ENCODE measurements around the gene ZNF343. TPM values are rescaled to one million over a fixed set of nuclear protein-coding genes. Genes with fewer than 3 reads are reported as not detected.

The ZNF343 gene
- polyA plus RNA-seq, 1 of the 3 experiments (the other 2 are of a cell fraction), result 11.0 TPM

DNA sequence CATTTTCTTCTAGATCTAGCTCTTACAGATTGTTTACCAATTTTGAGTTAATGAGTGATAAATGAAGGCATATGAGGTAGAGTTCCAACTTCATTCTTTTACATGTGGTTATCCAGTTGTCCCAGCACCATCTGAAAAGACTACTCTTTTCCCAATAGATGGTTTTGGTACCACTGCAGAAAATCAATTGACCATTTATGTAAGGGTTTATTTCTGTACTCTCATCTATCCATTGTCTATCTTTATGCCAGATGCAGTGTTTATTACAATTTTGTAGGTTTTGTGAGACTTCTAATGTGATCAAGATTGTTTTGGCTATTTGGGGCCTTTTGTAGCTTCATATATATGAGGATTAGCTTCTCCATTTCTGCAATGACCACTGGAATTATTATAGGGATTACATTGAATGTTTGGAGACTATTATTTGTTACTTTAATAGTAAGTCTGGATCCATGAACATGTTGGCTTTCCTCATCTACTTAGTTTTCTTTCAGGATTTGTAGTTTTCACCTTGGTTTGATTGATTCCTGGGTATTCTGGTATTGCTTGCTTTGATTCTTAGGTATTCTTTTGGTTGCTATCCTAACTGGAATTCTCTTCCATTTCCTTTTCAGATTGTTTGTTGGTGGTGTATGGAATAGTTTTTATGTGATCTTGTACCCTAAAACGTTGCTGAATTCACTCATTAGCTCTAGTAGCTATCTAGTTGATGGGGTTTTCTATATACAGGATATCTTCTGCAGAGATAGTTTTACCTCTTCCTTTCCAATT, 48.5 kb downstream of the ZNF343 start (continued):
- TF ChIP-seq, protein P1, sequence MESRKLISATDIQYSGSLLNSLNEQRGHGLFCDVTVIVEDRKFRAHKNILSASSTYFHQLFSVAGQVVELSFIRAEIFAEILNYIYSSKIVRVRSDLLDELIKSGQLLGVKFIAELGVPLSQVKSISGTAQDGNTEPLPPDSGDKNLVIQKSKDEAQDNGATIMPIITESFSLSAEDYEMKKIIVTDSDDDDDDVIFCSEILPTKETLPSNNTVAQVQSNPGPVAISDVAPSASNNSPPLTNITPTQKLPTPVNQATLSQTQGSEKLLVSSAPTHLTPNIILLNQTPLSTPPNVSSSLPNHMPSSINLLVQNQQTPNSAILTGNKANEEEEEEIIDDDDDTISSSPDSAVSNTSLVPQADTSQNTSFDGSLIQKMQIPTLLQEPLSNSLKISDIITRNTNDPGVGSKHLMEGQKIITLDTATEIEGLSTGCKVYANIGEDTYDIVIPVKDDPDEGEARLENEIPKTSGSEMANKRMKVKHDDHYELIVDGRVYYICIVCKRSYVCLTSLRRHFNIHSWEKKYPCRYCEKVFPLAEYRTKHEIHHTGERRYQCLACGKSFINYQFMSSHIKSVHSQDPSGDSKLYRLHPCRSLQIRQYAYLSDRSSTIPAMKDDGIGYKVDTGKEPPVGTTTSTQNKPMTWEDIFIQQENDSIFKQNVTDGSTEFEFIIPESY (IDR thresholded peaks at IDR 0.05; ENCODE audit: borderline replicate concordance, low read depth), result no peak

DNA sequence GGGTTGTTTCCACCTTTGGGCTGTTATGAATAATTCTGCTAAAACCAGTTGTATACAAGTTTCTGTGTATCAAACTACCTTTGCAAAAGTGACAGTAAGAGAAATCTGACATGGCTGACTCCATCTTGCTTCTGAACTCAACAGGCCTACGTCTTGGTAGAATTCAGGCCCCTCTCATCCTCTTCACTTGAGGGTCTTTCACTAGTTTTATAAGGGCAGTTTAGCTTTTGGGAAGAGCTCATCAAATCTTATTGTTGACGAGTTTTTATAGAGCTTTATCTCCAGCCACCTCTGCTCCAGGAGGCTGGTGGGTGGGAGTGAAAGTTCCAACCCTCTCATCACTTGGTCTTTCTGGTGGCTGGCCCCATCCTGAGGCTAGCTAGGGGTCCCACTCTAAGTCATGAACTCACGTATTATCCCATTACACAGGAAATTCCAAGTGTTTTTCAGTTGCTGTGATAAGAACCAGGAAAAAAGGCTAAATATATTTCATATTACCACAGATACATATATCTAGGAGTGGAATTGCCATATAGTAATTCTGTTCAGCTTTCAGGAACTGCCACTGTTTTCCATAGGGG, 49.7 kb downstream of the ZNF343 start:
- ChIA-PET POLR2A (no interaction called here), CTCF (no interaction called here)
- no peak for DNase-seq
- TF ChIP-seq EZH2phosphoT487 (IDR thresholded peaks at IDR 0.05; ENCODE audit: borderline replicate concordance, low read depth), result no peak
- TF ChIP-seq YY1 (IDR thresholded peaks at IDR 0.05; ENCODE audit: low read depth), result no peak
- TF ChIP-seq, protein P2, sequence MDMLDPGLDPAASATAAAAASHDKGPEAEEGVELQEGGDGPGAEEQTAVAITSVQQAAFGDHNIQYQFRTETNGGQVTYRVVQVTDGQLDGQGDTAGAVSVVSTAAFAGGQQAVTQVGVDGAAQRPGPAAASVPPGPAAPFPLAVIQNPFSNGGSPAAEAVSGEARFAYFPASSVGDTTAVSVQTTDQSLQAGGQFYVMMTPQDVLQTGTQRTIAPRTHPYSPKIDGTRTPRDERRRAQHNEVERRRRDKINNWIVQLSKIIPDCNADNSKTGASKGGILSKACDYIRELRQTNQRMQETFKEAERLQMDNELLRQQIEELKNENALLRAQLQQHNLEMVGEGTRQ (IDR thresholded peaks at IDR 0.05; ENCODE audit: borderline replicate concordance, low read depth, low read length), result no peak
- TF ChIP-seq TAF1 (IDR thresholded peaks at IDR 0.05; ENCODE audit: borderline replicate concordance, low read depth, low read length), result no peak
- no peak for TF ChIP-seq EP300 (IDR thresholded peaks at IDR 0.05; ENCODE audit: borderline replicate concordance in 1 of 2, low read depth in 1 of 2, low read length in 1 of 2)
- TF ChIP-seq, protein P3, sequence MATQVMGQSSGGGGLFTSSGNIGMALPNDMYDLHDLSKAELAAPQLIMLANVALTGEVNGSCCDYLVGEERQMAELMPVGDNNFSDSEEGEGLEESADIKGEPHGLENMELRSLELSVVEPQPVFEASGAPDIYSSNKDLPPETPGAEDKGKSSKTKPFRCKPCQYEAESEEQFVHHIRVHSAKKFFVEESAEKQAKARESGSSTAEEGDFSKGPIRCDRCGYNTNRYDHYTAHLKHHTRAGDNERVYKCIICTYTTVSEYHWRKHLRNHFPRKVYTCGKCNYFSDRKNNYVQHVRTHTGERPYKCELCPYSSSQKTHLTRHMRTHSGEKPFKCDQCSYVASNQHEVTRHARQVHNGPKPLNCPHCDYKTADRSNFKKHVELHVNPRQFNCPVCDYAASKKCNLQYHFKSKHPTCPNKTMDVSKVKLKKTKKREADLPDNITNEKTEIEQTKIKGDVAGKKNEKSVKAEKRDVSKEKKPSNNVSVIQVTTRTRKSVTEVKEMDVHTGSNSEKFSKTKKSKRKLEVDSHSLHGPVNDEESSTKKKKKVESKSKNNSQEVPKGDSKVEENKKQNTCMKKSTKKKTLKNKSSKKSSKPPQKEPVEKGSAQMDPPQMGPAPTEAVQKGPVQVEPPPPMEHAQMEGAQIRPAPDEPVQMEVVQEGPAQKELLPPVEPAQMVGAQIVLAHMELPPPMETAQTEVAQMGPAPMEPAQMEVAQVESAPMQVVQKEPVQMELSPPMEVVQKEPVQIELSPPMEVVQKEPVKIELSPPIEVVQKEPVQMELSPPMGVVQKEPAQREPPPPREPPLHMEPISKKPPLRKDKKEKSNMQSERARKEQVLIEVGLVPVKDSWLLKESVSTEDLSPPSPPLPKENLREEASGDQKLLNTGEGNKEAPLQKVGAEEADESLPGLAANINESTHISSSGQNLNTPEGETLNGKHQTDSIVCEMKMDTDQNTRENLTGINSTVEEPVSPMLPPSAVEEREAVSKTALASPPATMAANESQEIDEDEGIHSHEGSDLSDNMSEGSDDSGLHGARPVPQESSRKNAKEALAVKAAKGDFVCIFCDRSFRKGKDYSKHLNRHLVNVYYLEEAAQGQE (IDR thresholded peaks at IDR 0.05; ENCODE audit: low read depth, low read length), result no peak
- no peak for TF ChIP-seq RAD21 (IDR thresholded peaks at IDR 0.05; ENCODE audit: low read length)
- TF ChIP-seq NFIC (IDR thresholded peaks at IDR 0.05; ENCODE audit: borderline replicate concordance), result no peak
- TF ChIP-seq, protein P4, sequence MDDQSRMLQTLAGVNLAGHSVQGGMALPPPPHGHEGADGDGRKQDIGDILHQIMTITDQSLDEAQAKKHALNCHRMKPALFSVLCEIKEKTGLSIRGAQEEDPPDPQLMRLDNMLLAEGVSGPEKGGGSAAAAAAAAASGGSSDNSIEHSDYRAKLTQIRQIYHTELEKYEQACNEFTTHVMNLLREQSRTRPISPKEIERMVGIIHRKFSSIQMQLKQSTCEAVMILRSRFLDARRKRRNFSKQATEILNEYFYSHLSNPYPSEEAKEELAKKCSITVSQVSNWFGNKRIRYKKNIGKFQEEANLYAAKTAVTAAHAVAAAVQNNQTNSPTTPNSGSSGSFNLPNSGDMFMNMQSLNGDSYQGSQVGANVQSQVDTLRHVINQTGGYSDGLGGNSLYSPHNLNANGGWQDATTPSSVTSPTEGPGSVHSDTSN (IDR thresholded peaks at IDR 0.05), result no peak
- TF ChIP-seq, protein P5, sequence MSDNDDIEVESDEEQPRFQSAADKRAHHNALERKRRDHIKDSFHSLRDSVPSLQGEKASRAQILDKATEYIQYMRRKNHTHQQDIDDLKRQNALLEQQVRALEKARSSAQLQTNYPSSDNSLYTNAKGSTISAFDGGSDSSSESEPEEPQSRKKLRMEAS (IDR thresholded peaks at IDR 0.05; ENCODE audit: low read depth), result no peak
- TF ChIP-seq ELF1 (IDR thresholded peaks at IDR 0.05), result no peak
- no peak for TF ChIP-seq MXI1 (IDR thresholded peaks at IDR 0.05; ENCODE audit: low read depth, low read length)
- TF ChIP-seq TCF12 (IDR thresholded peaks at IDR 0.05), result no peak
- TF ChIP-seq JUND (IDR thresholded peaks at IDR 0.05), result no peak
- no peak for TF ChIP-seq FOSL2 (IDR thresholded peaks at IDR 0.05; ENCODE audit: borderline replicate concordance, low read depth)
- TF ChIP-seq, protein P1 (IDR thresholded peaks at IDR 0.05; ENCODE audit: borderline replicate concordance, low read depth), result no peak
- no peak for TF ChIP-seq TEAD4 (IDR thresholded peaks at IDR 0.05; ENCODE audit: borderline replicate concordance, insufficient read depth)
- TF ChIP-seq CHD2 (IDR thresholded peaks at IDR 0.05; ENCODE audit: low read length, partially characterized antibody), result no peak
- H3K4me1 ChIP-seq (ENCODE audit: control insufficient read depth in 1 of 2, insufficient read depth in 2 of 2, low read depth in 1 of 2, low read length in 1 of 2), result no peaks in the 10 kb centered on the region
- no peak overlapping the region for H3K9ac ChIP-seq
- no peak overlapping the region for H3K27ac ChIP-seq (ENCODE audit: low read depth in 2 of 2, low read length in 1 of 2)
- H3K27me3 ChIP-seq (ENCODE audit: insufficient read depth), result no peaks in the 10 kb centered on the region
- no peaks in the 10 kb centered on the region for H3K9me2 ChIP-seq
- WGBS (ENCODE audit: low lambda C conversion rate), result 96% methylated on average over 3 of the region's 3 CpGs
- no peak overlapping the region for H3K4me2 ChIP-seq
- 0 out of 2 replicates have a peak, but pooled peaks cover 7% of the 10 kb centered on the region for H4K20me1 ChIP-seq (ENCODE audit: insufficient read depth)
- H3K79me2 ChIP-seq (ENCODE audit: insufficient read depth), result peaks cover 5% of the 10 kb centered on the region; the same call in 1 of the 2 replicates
- H3F3A ChIP-seq (replicated peaks; ENCODE audit: insufficient read depth), result peaks cover 59% of the 10 kb centered on the region
- H3K36me3 ChIP-seq (replicated peaks in 1 of 2; ENCODE audit: control insufficient read depth in 1 of 2, insufficient read depth in 2 of 2, low read length in 1 of 2), result peaks cover 48 to 59% of the 10 kb centered on the region in 2 experiments
- no peak overlapping the region for H3K4me3 ChIP-seq (ENCODE audit: low read depth in 2 of 2, low read length in 1 of 2)
- no peaks in the 10 kb centered on the region for H3K9me3 ChIP-seq
- H2AFZ ChIP-seq (ENCODE audit: low read depth), result no peak overlapping the region

Measured in SK-N-SH (cell line).